ENCODE measurements around the gene PRMT7.

PRMT7 gene

DNA sequence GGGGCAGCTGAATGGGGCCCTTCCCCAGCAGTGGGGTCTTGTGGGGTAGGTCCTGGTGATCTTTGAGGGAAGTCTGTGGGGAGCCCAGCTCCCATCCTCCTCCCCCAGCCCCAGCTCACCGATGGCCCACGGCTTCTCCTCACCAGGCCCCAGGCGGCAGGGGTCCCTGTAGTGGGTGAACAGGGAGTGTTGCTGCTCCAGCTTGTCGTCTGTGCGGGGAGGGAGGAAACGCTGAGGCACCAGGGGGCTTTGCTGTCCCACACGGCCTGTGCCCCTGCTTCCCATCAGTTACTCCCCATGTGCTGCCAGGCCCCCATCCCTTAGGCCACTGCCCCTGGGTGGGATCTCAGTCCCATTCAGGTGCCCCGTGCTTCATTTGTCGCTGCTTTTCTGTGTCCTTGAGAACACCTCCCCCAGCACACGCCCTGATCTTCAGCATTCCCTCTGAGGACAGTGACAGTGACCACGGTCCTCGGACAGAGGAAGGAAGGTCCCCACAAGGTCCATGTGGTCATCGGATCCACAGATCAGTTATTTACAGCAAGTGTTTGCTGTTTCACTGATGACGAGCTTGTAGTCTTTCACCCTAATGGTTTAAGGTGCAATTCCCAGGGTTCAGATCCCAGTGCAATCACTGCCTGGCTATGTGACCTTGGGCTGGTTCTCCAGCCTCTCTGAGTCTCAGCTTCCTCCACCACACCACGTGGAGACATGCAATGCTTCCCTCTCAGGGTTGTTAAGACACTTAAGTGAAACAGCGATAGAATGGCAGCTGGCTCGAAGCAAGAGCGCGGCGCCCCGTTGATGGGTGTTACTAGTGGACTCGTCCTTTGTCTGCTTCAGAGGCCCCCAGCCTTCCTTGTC, 53.1 kb downstream of the PRMT7 start:
- DNase-seq (ENCODE audit: low read depth, low spot score), result no peak

DNA sequence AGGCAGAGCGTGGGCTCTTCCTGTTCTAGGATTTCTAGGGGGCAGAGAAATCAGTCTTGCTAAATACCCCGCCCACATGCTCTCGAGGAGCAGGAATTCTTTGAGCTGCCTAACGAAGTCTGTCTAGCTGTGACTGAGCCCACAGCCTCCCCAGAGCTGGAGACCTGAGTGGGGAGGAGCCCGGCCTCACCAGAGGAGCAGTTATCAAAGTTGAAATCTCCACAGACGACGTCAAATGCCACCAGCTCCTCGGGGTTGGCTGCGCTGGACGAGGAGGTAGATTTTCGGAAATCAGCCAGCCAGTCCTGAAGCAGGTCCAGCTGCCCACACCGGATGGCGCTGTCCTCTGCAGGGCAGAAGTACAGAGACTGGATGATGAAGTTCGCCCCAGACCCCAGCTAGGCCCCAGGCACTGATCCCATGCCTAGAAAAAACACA, 53.8 kb downstream of the PRMT7 start:
- DNase-seq (ENCODE audit: low read depth, low spot score), result no peak

DNA sequence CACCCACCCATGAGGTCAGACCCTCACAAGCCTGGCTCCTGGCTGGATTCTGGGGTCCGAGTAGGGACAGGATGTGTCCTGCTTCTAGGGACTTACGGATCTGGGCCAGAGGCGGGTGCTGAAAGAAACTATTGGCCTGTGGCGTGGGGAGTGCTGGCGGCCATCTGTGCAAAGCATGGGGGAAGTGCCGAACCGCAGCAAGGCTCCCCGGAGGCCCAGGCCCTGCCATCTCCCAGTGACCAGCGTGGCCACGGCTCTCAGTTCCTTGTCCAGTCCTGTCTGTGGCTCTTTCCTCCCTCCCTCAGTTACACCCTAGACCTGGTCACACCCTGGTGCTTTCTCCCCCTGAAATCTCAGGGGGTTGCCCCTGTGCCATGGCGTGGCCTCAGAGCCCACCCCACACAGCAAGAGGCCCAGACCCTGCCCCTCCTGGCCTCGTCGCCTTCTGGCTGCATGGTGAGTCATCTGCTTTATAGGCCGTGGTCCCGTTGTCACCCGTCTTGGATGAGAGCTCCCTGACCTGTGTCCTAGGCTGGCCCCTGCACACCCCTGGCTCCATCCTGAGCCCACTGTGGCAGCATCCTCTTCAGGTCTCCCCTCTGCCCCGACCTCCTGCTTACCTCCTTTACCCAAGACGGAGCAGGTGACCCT, 54.5 kb downstream of the PRMT7 start:
- no peak for DNase-seq (ENCODE audit: low read depth, low spot score)

DNA sequence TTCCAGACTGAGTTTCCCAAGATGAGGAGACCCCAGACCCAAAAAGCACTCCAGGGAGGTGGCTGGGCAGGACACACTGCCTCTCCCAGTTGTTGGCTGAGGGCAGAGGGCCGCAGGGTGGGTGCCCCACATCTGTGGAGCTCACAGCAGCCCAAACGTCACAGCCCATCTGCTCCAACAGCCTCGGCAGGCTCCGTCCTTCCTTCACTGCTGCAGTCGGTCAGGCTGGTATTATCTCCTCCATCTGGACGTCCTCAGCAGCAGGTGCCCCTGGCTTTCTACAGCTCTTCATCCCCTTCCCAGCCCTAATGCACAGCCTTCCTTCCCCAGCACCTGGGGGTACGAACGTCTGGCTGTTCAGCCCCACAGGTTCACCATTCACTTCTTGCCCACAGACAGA, 55.2 kb downstream of the PRMT7 start:
- DNase-seq (ENCODE audit: low read depth, low spot score), result no peak

DNA sequence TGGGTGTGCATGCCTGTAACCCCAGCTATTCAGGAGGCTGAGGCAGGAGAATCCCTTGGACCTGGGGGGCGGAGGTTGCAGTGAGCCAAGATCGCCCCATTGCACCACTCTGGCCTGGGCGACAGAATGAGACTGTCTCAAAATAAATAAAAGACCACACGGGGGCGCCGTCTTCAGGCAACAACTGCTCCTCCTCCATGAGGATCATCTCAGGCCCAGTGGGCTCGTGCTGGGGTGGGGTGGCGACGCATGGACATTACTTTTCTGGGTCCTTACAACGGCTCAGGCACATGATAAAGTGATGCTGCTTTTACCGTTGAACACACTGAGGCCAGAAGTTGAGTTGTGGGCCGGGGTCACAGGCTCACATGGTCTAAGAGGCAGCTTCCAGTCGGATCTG, 56.2 kb downstream of the PRMT7 start:
- no peak for DNase-seq (ENCODE audit: low read depth, low spot score)

DNA sequence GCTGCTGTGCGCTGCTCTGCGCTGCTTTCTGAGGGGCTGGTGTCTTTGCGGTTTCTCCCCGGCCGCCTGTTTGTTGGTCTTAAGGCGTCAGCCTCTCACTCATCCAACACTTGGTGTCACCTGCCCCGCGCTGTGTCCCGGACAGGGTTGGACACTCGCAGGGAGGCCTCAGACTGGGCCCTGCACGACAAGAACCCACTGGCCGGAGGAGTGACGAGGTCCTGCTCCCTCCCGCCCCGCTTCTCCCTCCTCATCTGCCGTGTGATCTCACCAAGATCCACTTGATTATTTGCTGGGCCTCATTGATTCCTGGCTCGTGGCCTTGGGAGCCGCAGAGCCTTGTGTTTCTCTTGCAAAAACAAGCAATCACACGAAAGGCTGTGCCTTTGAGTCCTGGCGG, 56.6 kb downstream of the PRMT7 start:
- DNase-seq (ENCODE audit: low read depth, low spot score), result no peak

DNA sequence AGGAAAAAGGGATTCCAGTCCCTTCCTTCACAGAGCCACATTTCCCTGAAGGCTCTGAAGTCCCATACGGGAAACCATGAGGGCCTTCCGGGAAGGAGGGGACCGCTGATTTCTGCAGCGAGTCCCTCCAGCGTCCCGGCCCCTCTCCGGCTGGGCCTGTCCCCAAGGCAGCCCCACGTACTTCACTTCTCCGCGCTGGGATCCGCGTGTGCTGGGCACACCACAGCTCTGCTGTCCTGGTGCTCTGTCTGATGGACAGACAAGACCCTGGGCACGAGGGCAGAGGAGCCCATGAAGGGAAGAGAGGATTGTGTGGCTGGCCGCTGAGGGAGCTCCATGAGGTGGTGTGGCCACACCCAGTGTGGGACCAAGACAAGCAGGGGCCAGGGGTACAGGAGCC, 57.1 kb downstream of the PRMT7 start:
- DNase-seq (ENCODE audit: low read depth, low spot score), result no peak

DNA sequence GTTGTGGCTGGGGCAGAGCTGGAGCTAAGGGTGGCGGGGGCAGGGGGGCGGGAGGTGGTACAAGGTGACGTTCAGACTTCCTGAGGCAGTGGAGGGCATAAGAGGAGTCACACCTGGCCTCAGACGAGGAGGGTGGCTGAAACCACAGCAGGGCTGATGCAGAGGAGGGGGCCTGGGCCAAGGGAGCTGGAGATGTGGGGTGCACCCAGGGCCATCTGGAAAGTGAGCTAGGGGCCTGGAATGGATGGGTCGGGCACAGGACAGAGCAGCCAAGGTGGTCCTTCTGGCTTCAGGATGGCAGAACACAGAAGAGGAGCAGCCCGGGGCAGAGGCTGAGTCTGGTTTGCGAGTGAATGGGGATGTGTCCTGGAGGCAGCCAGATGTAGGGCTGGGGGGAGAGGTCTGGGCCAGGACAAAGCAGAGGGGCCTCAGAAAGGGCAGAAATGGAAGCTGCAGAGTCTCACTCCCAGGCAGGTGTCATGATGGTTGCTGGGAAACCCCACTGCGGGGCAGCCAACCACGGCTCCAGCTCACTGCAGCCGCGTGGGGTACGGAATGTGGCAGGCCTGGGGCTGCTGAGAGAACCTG, 57.6 kb downstream of the PRMT7 start:
- DNase-seq (ENCODE audit: low read depth, low spot score), result no peak

DNA sequence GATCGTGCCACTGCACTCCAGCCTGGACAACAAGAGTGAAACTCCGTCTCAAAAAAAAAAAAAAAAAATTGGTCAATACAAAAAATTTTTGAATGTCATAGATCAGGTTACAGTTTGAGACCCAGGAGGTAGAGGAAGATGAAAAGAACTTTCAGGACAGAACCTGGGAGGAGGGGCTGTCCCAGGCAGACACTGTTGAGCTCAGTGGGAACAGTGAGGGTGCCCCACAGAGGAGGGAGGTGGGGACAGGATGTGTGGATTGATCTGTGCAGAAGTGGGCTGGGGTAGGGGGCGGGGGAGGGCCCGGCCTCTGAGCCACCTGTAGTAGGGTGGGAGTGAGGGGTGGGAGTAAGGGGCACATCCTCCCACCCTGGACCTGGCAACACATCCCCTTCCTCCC, 58.3 kb downstream of the PRMT7 start:
- no peak for DNase-seq (ENCODE audit: low read depth, low spot score)

DNA sequence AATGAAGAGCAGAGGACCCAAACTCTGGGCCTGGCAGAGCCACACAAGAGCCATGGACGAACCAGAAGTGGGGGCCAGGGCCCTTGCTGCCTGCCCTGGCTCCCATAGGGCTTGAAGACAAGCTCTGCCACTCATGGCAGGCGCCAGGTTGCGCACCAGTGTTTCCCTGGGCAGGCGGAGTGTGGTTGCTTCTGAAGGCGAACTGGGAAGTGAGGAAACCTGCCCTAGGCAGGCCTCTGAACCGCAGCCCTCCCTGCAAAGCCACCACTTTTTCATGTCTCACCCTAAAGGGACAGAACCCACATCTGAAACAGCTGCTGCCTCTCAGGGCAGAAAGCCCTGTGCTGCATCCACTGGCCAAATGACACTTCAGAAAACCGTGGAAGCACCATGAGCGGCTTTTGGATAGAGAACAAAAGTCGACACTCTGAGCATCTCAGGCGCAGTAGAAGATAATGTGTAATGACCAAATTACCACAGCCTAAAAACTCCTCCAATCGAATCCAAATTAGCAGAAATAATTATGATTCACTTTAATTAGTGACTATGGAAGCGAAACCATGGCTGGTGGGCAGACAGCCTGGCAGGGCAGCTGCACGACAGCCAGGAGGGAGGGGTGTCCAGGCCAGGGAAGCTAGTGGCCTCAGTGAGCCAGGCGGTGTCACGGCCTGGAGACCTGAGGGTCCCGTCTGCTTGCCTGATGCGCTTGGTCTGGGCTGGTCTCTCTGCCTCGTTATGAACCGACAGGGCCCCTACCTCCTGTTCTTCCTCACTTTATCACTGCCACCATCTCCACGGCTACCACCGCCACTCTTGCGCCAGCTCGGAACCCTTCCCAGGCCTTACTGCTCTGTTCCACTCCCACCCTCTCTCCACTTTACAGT, 59.1 kb downstream of the PRMT7 start:
- no peak for DNase-seq (ENCODE audit: low read depth, low spot score)

DNA sequence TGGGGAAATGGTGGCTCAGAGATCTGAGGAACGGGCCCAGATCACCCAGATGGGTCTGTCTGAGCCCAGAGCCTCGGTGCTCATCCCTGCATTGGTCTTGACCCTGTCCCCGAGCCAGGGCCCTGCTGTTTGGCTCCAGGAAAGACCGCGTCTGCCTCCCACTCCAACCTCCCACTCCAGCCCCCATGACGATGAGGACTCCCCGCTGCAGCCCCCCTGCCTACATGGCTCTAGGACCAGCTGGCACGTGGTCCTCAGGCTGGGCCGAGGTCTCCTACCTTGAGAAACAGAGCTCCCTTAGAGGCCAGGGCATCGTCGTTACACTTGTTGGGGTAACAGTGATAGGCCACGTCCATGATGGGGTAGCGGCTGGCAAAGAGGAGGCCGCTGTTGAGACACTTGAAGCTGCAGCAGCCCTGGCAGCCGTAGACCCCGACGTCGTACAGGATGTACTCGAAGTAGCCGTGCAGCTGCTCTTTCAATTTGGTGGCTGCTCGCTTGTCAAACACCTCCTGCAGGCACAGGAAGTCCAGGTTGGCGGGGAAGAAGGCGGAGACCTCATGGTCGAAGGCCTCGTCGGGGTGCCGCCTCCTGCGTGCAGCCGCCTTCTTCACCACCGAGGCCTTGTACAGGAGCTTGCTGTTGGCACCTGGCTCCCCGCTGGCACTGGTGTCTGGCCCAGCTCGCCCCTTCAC, 59.9 kb downstream of the PRMT7 start:
- no peak for DNase-seq (ENCODE audit: low read depth, low spot score)

DNA sequence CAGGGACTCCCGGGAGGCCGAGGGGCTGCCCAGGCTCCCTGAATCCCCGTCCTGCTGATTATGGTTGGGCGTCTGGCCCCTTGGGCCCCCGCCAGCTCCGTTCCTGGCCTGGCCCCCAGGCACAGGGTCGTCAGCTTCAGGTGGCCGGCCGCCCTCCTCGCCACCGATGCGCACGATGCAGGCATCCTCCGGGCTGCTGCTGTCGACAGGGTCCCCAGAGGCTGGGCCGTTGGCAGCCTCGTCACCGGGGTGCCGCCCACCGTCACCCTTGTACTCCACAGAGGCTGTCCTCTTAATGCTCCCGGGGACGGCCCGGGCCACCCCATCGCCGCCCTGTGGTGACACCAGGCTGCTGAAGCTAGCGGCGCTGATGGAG, 60.4 kb downstream of the PRMT7 start:
- no peak for DNase-seq (ENCODE audit: low read depth, low spot score)

DNA sequence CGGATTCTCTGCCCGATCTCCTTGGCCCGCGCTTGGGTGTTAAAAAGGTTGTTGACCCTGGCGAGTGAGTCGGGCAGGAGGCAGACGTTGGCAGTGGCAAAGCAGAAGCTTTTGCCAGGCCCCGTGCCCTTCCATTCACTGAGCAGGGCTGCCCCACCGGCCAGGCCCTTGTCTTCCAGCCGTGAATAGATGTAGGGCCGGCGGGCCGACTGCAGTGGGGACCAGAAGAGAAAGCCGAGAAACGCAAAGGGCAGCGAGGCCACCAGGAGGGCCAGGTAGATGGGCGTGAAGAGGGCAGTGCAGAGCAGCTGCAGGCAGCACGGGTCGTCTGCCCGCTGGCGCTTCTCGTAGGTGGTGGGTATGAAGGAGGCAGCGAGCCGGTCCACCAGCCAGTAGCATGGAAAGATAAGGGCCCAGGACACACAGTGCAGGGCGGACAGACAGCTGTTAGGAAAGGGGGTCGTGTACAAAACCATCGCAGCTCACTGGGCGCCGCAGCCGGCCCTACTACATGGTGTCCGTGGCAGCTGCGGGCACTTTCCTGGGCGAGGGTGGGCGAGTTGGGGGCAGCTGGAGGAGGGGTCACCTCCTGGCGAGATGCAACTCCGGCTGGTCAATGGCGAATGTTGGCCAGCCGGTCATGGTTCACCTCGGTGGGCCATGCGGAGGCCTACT, 61.0 kb downstream of the PRMT7 start:
- no peak for DNase-seq (ENCODE audit: low read depth, low spot score)

DNA sequence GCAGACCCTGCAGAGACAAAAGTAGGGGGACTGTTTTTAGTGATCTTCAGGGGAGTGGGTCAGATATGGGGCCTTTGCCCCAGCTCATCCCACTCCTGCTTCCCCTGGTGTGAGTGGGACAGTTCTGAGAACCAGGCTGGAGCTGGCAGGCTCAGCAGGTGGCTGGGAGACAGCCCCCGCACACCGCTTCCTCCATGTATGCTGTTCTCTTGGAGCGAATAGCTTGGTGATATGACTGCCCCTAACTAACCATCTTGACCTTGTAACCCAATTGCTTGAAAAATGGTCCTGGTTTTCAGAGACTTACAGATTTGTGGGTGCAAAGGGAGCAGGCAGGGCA, 61.5 kb downstream of the PRMT7 start:
- DNase-seq (ENCODE audit: low read depth, low spot score), result no peak

DNA sequence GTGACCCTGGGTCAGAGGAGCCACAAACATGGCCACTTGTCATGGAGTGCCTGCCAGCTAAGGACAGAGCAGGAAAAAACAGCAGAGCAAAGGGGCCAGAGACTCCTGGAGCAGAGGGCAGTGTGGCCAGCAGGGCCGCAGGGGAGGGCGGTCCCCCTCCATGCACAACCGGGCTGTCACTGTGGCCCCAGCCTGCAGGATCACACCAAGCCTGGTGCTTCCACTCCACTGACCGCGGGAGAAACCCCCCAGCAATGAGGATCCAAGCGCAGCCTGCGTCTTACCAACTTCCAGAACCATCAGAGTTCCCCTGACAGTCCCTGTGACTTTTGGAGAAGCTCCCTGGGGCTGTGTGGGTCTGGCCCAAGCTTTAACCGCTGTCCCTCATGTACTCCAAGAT, 62.0 kb downstream of the PRMT7 start:
- no peak for DNase-seq (ENCODE audit: low read depth, low spot score)

DNA sequence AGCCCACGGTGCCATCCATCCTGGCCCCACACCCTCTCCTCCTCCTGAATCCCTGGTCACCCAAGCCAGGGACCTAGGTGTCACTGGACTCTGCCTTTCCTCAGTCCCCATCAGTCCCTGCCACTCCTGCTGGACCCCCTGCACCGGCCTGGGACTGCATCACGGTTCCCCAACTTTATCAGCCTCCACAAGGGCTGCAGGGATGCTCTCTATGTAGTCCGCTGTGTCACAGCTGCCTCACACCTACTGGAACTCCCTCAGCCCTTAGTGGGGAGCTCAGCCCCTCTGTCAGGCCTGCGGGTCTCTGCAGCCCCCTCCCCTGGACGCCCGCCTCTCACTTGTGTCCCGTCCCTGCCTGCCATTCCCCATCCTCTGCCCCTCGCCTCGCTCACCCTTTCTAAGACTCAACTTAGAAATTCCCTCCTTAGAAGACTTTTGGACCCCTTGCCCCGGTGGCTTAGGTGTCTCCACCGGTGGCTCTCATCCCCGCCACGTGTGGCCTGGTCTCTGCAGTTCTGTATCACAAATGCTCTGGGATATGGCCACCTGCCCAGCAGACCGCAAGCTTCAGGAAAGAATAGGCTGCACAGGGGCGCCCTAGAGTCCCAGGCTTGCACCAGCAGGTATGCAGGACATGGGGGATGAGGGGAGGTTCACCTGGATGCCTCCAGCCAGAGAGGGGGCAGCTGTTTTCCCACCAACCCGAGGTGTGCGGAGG, 62.9 kb downstream of the PRMT7 start:
- no peak for DNase-seq (ENCODE audit: low read depth, low spot score)

DNA sequence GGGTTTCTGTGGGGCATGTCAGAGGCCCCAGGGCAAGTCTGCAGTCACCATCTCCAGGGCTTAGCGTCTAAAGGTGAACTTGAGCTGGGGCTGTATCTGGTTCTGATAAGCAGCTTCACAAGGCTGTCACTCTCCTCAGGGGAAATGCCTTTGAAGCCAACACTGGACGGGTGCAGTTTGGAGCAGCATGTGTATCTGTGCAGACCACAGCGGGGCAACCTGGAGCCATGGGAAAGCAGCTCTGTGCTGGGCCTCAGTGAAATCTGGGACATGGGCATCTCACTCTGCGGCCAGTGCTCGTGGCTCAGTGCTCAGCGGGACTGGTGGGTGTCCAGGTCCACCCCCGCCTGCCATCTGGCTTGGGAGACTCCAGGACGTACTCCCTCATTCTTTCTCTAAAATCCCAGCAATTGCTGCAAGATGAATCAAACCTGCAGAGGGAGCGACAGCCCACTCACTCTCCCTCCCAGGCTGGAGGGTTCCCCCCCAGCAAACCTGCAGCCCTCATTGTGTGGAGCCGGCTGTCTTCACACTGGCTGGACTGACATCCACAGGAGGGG, 63.5 kb downstream of the PRMT7 start:
- no peak for DNase-seq (ENCODE audit: low read depth, low spot score)

DNA sequence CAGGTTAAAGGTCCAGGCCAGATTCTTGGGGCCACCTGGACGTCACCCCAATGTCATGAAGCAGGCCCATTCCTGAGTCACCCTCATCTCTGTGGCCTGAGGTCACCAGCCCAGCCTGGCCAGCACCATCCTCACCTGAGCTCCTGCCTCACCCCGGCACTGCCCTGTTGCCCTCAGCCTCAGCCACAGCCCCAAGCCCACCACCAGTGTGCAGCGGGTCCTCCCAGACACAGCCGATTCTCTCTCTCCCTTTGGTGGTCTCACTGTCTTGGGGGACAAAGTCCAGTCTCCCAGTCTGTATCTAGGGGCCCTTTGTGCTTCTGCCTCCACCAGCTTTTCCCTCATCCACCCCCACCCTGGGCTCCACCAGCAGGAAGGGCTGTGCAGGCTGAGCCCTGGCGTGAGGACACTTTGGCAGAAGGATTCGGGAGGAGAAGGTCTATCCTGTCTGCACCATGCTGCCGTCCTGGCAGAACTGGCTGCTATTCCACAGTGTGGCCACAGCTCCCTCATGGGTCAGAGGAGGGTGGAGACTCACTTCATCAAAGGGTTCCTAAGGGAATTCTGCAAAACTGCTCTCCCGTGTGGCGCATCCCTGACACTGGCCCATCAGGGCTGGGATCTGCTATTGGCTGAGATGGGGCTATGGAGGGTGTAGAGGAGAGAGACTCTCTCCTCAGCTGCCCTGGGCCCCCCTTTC, 64.3 kb downstream of the PRMT7 start:
- no peak for DNase-seq (ENCODE audit: low read depth, low spot score)

DNA sequence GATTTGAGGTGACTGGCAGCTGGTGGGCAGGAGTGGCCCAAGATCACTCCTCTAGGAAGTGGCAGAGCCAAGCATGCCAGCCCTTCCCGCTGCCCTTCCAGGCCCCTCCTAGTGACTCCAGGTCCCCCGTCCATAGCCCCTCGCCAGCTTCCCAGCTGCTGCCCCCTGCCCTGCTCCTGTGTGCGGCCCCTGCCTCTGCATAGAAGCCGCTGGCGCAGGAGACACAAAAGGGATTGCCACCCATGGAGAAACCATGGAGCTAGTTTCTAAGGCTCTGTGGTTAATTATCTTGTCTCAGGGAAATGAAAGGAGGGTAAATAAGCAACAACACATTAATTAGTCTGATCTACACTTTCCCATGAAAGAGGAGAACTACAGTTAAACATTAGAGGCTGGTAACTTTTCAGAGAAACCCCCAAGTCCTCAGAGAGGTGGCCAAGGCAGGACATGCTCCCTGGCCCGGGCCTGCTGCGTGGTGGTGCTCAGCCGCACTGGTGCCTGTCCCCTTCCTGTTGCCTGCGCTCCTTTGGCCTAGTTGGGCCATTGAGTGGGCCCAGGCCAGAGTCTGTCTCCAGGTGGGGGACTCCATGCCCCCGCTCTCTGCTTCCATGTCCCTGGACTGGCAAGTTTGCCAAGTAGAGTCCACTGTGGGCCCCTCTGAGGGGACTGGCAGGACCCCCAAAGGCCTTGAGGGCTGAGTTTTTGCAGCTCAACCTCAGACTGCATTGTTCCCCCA, 65.2 kb downstream of the PRMT7 start:
- no peak for DNase-seq (ENCODE audit: low read depth, low spot score)

Data from activated CD4-positive, CD25-positive, alpha-beta regulatory T cell treated with anti-CD3 and anti-CD28 coated beads, Interleukin-2, amount 50 U/mL, for 16 hours (primary cell).